GDM1 (cell line): ENCODE results near the gene FAM240A.

ENCODE experiments used
- DNase-seq: peaks from one replicate; lab custom pipeline; 2025; lab: John Stamatoyannopoulos, UW

FAM240A gene

DNA sequence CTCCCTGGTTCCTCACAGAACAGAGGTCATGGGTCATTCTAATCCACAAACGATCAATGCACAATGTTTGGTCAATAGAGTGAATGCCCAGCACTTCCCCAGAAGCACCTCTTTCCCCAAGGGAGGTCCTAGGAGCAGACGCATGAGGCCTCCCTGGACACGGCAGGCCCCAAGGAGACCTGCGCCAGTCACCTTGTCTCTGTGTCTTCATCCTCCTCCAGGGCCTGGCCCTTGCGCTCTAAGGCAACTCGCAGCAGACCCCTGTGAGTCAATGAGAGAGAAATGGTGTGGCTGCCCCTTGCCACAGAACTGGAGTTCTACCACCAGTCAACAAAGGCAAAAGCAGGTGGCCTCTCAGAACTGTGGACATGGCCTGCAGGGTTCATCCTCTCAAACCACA lies 63.1 kb downstream of the FAM240A start:
- no peak for DNase-seq
